ENCODE data around the gene BCL3. TPM values are rescaled to one million over a fixed set of nuclear protein-coding genes. Genes with fewer than 3 reads are reported as not detected.

BCL3 gene
- 5.5 and 7.7 TPM in 2 replicates for total RNA-seq

GRCh38 chr19:44748426-44749254, at the start of gene BCL3:
BCL3 (plus strand) TSS chr19:44748708; CDS start chr19:44748791, 83 bp downstream.

GRCh38 chr19:44777715-44778347, 29.3 kb downstream of the BCL3 start, which contains the start of gene CBLC:
CBLC (plus strand) TSS chr19:44777890; CDS start chr19:44777932, 42 bp downstream.

GRCh38 chr19:44808463-44809371, 60.2 kb downstream of the BCL3 start, which contains the start of gene BCAM:
BCAM (plus strand) TSS chr19:44809103; CDS start chr19:44809125, 22 bp downstream.

Small RNA genes lying within 50 kb of the gene (small RNA-seq; reads per million reads assigned to genes)
- gene RF00156 (not detected), gene RF00285 (not detected)

Other genes starting within 250 kb of the BCL3 start
- 8.8 and 11.6 TPM in 2 replicates for gene ZNF180, start 248.2 kb upstream of the BCL3 start, total RNA-seq
- not detected in 2 replicates for gene CEACAM20, start 219.0 kb upstream of the BCL3 start, total RNA-seq
- not detected in 2 replicates for gene IGSF23, start 135.1 kb upstream of the BCL3 start, total RNA-seq
- gene PVR, start 104.8 kb upstream of the BCL3 start, total RNA-seq = 149 and 155 TPM in 2 replicates
- 3.2 and 3.9 TPM in 2 replicates for gene CEACAM19, start 77.2 kb upstream of the BCL3 start, total RNA-seq
- gene CEACAM16, start 49.6 kb upstream of the BCL3 start, total RNA-seq = not detected in 2 replicates
- gene CBLC, start 29.2 kb downstream of the BCL3 start, total RNA-seq = not detected in 2 replicates
- 14.5 and 27.0 TPM in 2 replicates for gene BCAM, start 60.4 kb downstream of the BCL3 start, total RNA-seq
- 89.5 and 108 TPM in 2 replicates for gene NECTIN2, start 97.6 kb downstream of the BCL3 start, total RNA-seq
- 57.4 and 71.2 TPM in 2 replicates for gene TOMM40, start 142.5 kb downstream of the BCL3 start, total RNA-seq
- gene APOE, start 157.1 kb downstream of the BCL3 start, total RNA-seq = 0.40 and 0.65 TPM in 2 replicates
- 0.66 and 1.2 TPM in 2 replicates for gene APOC1, start 165.9 kb downstream of the BCL3 start, total RNA-seq
- gene APOC4, start 193.5 kb downstream of the BCL3 start, total RNA-seq = not detected in 2 replicates
- not detected in 2 replicates for gene APOC2, start 197.3 kb downstream of the BCL3 start, total RNA-seq
- gene CLPTM1, start 206.7 kb downstream of the BCL3 start, total RNA-seq = 43.8 and 54.0 TPM in 2 replicates

Data from thoracic aorta endothelial cell (primary cell).